TTC549 (cell line): ENCODE measurements around the gene OR2T1.
"Not testable (repeated sequence)": the region's sequence is repeated elsewhere in the genome, so short reads cannot be mapped to it uniquely, and the experiment has no call there.

ENCODE experiments used
- FAIRE-seq: peaks from 2 replicates; lab custom pipeline; 2012; peaks lifted over from hg19 to GRCh38; lab: Jason Lieb, UNC

Gene OR2T1

GRCh38 chr1:248402748-248403147, at the start of gene OR2T1:
Gene OR2T1 (plus strand): TSS chr1:248403048. CDS start chr1:248406148, 3,100 bp downstream.
- FAIRE-seq, result no peak

GRCh38 chr1:248359415-248359814, 43.4 kb upstream of the OR2T1 start:
- FAIRE-seq, result no peak

- no peak for FAIRE-seq
These were observed 41.6 kb upstream of the OR2T1 start, which contains the start of gene OR2T4 for GRCh38 chr1:248361121-248361715. Gene OR2T4 (plus strand): TSS chr1:248361665. CDS start chr1:248361665, 0 bp downstream.

GRCh38 chr1:248366609-248367008, 36.2 kb upstream of the OR2T1 start:
- FAIRE-seq, result no peak

- FAIRE-seq, result no peak
These were observed 30.5 kb upstream of the OR2T1 start for GRCh38 chr1:248372394-248372793.

- no peak for FAIRE-seq
These were observed 29.1 kb upstream of the OR2T1 start for GRCh38 chr1:248373761-248374160.

GRCh38 chr1:248375446-248375845, 27.4 kb upstream of the OR2T1 start, which contains the start of gene OR2T6:
Gene OR2T6 (plus strand): TSS chr1:248375746. CDS start chr1:248387609, 11,863 bp downstream.
- no peak for FAIRE-seq

- no peak for FAIRE-seq
These were observed 25.9 kb upstream of the OR2T1 start for GRCh38 chr1:248376916-248377315.

GRCh38 chr1:248380854-248381253, 22.0 kb upstream of the OR2T1 start:
- FAIRE-seq, result no peak

GRCh38 chr1:248388426-248388825, 14.4 kb upstream of the OR2T1 start:
- no peak for FAIRE-seq

GRCh38 chr1:248393050-248393449, 9.8 kb upstream of the OR2T1 start:
- FAIRE-seq, result no peak

- FAIRE-seq, result no peak
These were observed 1.2 kb downstream of the OR2T1 start for GRCh38 chr1:248404024-248404423.

GRCh38 chr1:248406721-248407692, 4.2 kb downstream of the OR2T1 start:
- no peak for FAIRE-seq

GRCh38 chr1:248416226-248416625, 13.4 kb downstream of the OR2T1 start:
- FAIRE-seq, result no peak

- FAIRE-seq, result no peak
These were observed 15.0 kb downstream of the OR2T1 start for GRCh38 chr1:248417854-248418253.

GRCh38 chr1:248421384-248421783, 18.5 kb downstream of the OR2T1 start:
- peak; percentile 97 for FAIRE-seq

- not testable (repeated sequence) for FAIRE-seq
These were observed 24.8 kb downstream of the OR2T1 start for GRCh38 chr1:248427526-248428191.

- not testable (repeated sequence) for FAIRE-seq
These were observed 25.3 kb downstream of the OR2T1 start for GRCh38 chr1:248428192-248428533.

- not testable (repeated sequence) for FAIRE-seq
These were observed 28.8 kb downstream of the OR2T1 start for GRCh38 chr1:248431683-248432082.

- FAIRE-seq, result not testable (repeated sequence)
These were observed 29.4 kb downstream of the OR2T1 start for GRCh38 chr1:248432201-248432600.

GRCh38 chr1:248433811-248434415, 31.1 kb downstream of the OR2T1 start:
- not testable (repeated sequence) for FAIRE-seq

GRCh38 chr1:248434913-248435312, 32.1 kb downstream of the OR2T1 start:
- FAIRE-seq, result not testable (repeated sequence)
